GM10248 (cell line): Measurements from ENCODE around the gene DIPK2A.

Source experiments
- CTCF ChIA-PET: fragments of 300-600 bp; sonication (Branson Sonifier 250); formaldehyde crosslinking; extraction: SDS; loops from one replicate; lab custom pipeline; 2021; ENCODE audit warnings: antibody characterized with exemption; lab: Yijun Ruan, JAX
- POLR2A ChIA-PET: fragments of 350-650 bp; sonication (Branson Sonifier 250); formaldehyde crosslinking; extraction: SDS; loops from one replicate; lab custom pipeline; 2020; ENCODE audit warnings: antibody characterized with exemption; lab: Yijun Ruan, JAX
- DNase-seq: peaks from one replicate; pipeline ENCODE4 v3.0.0; 2012; ENCODE audit errors: extremely low spot score
- CTCF ChIP-seq: IDR thresholded peaks from 2 replicates; pipeline ENCODE4 v1.5.1; 2012; ENCODE audit warnings: mild to moderate bottlenecking, low read depth; ENCODE audit errors: extremely low read depth, missing control alignments, control extremely low read depth

DIPK2A gene

DNA sequence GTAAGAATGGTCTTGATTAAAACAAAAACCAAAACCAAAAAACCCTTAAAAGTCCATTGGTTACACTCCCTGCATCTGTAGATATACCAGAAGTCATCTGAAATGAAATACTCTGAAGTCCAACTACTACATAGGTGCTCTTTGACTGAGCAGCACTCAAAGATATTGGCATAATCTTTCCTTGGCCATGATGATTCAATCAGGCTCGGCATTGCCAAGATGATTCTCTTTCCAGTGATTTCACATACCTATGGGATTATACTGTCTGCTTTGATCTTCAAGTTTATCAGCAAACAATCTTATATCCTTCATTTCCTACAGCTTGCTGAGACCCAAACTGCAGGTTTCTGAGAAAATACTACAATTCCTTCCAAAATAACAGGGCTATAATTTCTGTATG lies 35.9 kb upstream of the DIPK2A start:
- no peak for TF ChIP-seq CTCF
- CTCF ChIA-PET = interaction anchor here (1.2 to 1.4 kb wide), 3 partner anchors 14 to 50 kb away, joined by 4 to 5 read pairs (median 4); no protein-coding TSS in a partner anchor
- no peak for DNase-seq
- POLR2A ChIA-PET = no interaction called here

GRCh38 chr3:143950810-143951209 lies 20.8 kb upstream of the DIPK2A start:
- TF ChIP-seq CTCF = no peak
- DNase-seq = no peak
- ChIA-PET POLR2A (no interaction called here), CTCF (interaction anchor here (1.5 to 2.0 kb wide), 5 partner anchors 8 to 66 kb away, joined by 3 to 9 read pairs (median 5); partner anchors contain the start of gene DIPK2A)

DNA sequence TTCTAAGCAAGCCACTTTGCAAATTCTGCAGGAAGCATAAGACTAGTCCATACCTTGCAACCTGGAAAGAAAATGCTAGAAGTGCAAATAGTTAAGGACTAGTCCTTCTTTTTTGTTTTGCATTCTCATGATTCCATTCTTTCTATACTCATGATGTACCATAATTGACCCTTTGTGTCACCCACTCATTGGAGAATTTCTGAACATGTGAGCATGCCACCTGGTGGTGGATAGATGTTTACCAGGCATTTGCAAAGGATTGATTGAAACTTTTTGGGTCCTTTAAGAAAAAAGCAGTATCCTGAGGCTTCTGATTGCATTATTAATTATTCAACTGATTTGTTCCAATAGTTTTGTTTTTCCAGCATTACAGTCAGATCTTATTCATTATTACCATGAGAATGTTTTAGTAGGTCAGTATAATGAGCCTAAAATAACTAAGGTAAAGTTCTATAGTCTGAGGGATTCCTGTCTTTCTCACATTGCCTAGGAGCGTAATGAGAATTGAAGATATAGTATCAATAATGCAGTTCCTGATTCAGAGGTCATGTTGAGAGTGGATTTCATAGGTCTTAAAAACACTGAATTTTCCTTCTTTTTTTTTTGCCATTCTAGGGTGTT lies 20.2 kb upstream of the DIPK2A start:
- POLR2A ChIA-PET = no interaction called here
- peak; percentile 15 for DNase-seq
- TF ChIP-seq CTCF = peak; percentile 64
- CTCF ChIA-PET = interaction anchor here (0.8 to 2.0 kb wide), 5 partner anchors 21 to 67 kb away, joined by 3 to 9 read pairs (median 3); partner anchors contain the start of gene DIPK2A

- DNase-seq = no peak
- TF ChIP-seq CTCF = no peak
- ChIA-PET POLR2A (no interaction called here), CTCF (interaction anchor here (0.8 to 1.6 kb wide), 8 partner anchors 12 to 1124 kb away, joined by 3 to 7 read pairs (median 3); no protein-coding TSS in a partner anchor)
These were observed 19.0 kb upstream of the DIPK2A start for GRCh38 chr3:143952569-143953072.

- DNase-seq = no peak
- ChIA-PET POLR2A (no interaction called here), CTCF (interaction anchor here (0.7 kb wide), 1 partner anchor 16 kb away, joined by 3 read pairs; the partner anchor contains the start of gene DIPK2A)
- TF ChIP-seq CTCF = no peak
These were observed 16.5 kb upstream of the DIPK2A start for GRCh38 chr3:143955113-143955512.

GRCh38 chr3:143956838-143957237 lies 14.8 kb upstream of the DIPK2A start:
- ChIA-PET POLR2A (no interaction called here), CTCF (interaction anchor here (1.0 to 1.5 kb wide), 4 partner anchors 14 to 87 kb away, joined by 3 to 5 read pairs (median 4); partner anchors contain the start of gene DIPK2A)
- TF ChIP-seq CTCF = no peak
- no peak for DNase-seq
